ENCODE results near the gene TMEM175. TPM values are rescaled to one million over a fixed set of nuclear protein-coding genes. Genes with fewer than 3 reads are reported as not detected.
"Not testable (repeated sequence)": the region's sequence is repeated elsewhere in the genome, so short reads cannot be mapped to it uniquely, and the experiment has no call there.

Gene TMEM175
- total RNA-seq, 2 donors from 2014 or later, result 20.2 to 24.0 TPM

- H3K4me1 ChIP-seq, result peaks cover 0 to 21% of the 10 kb centered on the region in 2 donors
- no peaks in the 10 kb centered on the region for H3K27me3 ChIP-seq
- no peak overlapping the region for H3K4me3 ChIP-seq
- H3K36me3 ChIP-seq, result no peaks in the 10 kb centered on the region
- no peaks in the 10 kb centered on the region for H3K9me3 ChIP-seq
- TF ChIP-seq CTCF (IDR thresholded peaks at IDR 0.05), result no peak
- no peak for DNase-seq (ENCODE audit: low spot score)
- H3K27ac ChIP-seq, result no peak overlapping the region
Measured at GRCh38 chr4:921830-922331, 10.4 kb upstream of the TMEM175 start.

GRCh38 chr4:924107-925096, 7.9 kb upstream of the TMEM175 start:
- Histone ChIP-seq H3K36me3 (no peaks in the 10 kb centered on the region), H3K4me1 (peaks cover 0 to 35% of the 10 kb centered on the region in 2 donors), H3K4me3 (no peak overlapping the region), H3K9me3 (no peaks in the 10 kb centered on the region), H3K27me3 (no peaks in the 10 kb centered on the region), H3K27ac (no peak overlapping the region)
- no peak for DNase-seq (ENCODE audit: low spot score)
- TF ChIP-seq CTCF (IDR thresholded peaks at IDR 0.05), result no peak

- H3K4me1 ChIP-seq, result peaks cover 0 to 43% of the 10 kb centered on the region in 2 donors
Measured at GRCh38 chr4:925171-925570, 7.1 kb upstream of the TMEM175 start.

GRCh38 chr4:925771-926500, 6.3 kb upstream of the TMEM175 start:
- TF ChIP-seq CTCF (IDR thresholded peaks at IDR 0.05), result no peak
- no peaks in the 10 kb centered on the region for H3K36me3 ChIP-seq
- H3K27ac ChIP-seq, result no peak overlapping the region
- H3K4me3 ChIP-seq, result no peak overlapping the region
- H3K27me3 ChIP-seq, result no peaks in the 10 kb centered on the region
- DNase-seq (ENCODE audit: low spot score), result no peak
- peaks cover 0 to 51% of the 10 kb centered on the region in 2 donors for H3K4me1 ChIP-seq
- H3K9me3 ChIP-seq, result no peaks in the 10 kb centered on the region

More at GRCh38 chr4:925171-925570, 7.1 kb upstream of the TMEM175 start:
- Histone ChIP-seq H3K27me3 (no peaks in the 10 kb centered on the region), H3K4me3 (no peak overlapping the region), H3K27ac (no peak overlapping the region), H3K36me3 (no peaks in the 10 kb centered on the region), H3K9me3 (no peaks in the 10 kb centered on the region)
- no peak for TF ChIP-seq CTCF (IDR thresholded peaks at IDR 0.05)
- DNase-seq (ENCODE audit: low spot score), result no peak

- no peak for TF ChIP-seq CTCF (IDR thresholded peaks at IDR 0.05)
- Histone ChIP-seq H3K4me3 (no peak overlapping the region), H3K27me3 (no peaks in the 10 kb centered on the region), H3K4me1 (peaks cover 0 to 57% of the 10 kb centered on the region in 2 donors), H3K36me3 (no peaks in the 10 kb centered on the region), H3K9me3 (no peaks in the 10 kb centered on the region), H3K27ac (no peak overlapping the region)
- DNase-seq (ENCODE audit: low spot score), result no peak
Measured at GRCh38 chr4:926538-926937, 5.7 kb upstream of the TMEM175 start.

- not testable (repeated sequence) for H3K36me3 ChIP-seq; H3K27me3 ChIP-seq; DNase-seq (ENCODE audit: low spot score); H3K27ac ChIP-seq; H3K4me3 ChIP-seq; H3K9me3 ChIP-seq
- peaks cover 0 to 58% of the 10 kb centered on the region in 2 donors for H3K4me1 ChIP-seq
Measured at GRCh38 chr4:927566-927965, 4.7 kb upstream of the TMEM175 start.
